PC-3 (cell line): Measurements from ENCODE around the gene TBX6. TPM values are rescaled to one million over a fixed set of nuclear protein-coding genes. Genes with fewer than 3 reads are reported as not detected.

Experiments used
- ATAC-seq: fragments of 200-7000 bp; cut with Tn5 transposase; 2 replicates; pipeline ENCODE4 v1.9.1; 2020; ENCODE audit warnings: mild to moderate bottlenecking, moderate library complexity
- BruUV-seq: library from RNA; stranded (reverse); fragments of 400-500 nt; replicated peaks from 2 replicates; lab custom pipeline; 2021; lab: Mats Ljungman, UMichigan
- CTCF ChIA-PET: fragments of 300-600 bp; sonication (Branson Sonifier 250); formaldehyde crosslinking; loops from one replicate; lab custom pipeline; 2022; ENCODE audit warnings: antibody characterized with exemption; lab: Charles Lee
- POLR2A ChIA-PET: fragments of 300-600 bp; sonication (Branson Sonifier 250); formaldehyde crosslinking; loops from one replicate; lab custom pipeline; 2022; ENCODE audit warnings: antibody characterized with exemption; ENCODE audit not compliant: unreplicated experiment; lab: Charles Lee
- DNase-seq: peaks from one replicate; pipeline ENCODE4 v3.0.0-alpha.2; 2015
- H2AFZ ChIP-seq: fragments of 300-600 bp; sonication (generic); 2 replicates; pipeline ENCODE4 v1.6.0; 2016; ENCODE audit warnings: antibody characterized with exemption, low read length
- H3F3A ChIP-seq: fragments of 300-600 bp; sonication (generic); one replicate; pipeline ENCODE4 v1.6.0; 2017; ENCODE audit warnings: antibody characterized with exemption, low read length, control low read depth, mild to moderate bottlenecking; ENCODE audit not compliant: unreplicated experiment
- H3K27ac ChIP-seq: fragments of 300-600 bp; sonication (generic); 2 replicates; pipeline ENCODE4 v1.5.1; 2016; ENCODE audit warnings: mild to moderate bottlenecking, low read length
- H3K27me3 ChIP-seq: fragments of 300-600 bp; sonication (generic); 2 replicates; pipeline ENCODE4 v1.6.1; 2016; ENCODE audit warnings: low read length, mixed read lengths
- H3K36me3 ChIP-seq: fragments of 300-600 bp; sonication (generic); 2 replicates; pipeline ENCODE4 v1.6.1; 2016; ENCODE audit warnings: low read depth, mixed run types, low read length, mixed read lengths
- H3K4me1 ChIP-seq: fragments of 300-600 bp; sonication (generic); 2 replicates; pipeline ENCODE4 v1.5.1; 2016; ENCODE audit warnings: low read length; ENCODE audit not compliant: insufficient read depth
- H3K4me2 ChIP-seq: fragments of 300-600 bp; sonication (generic); 2 replicates; pipeline ENCODE4 v1.6.0; 2016; ENCODE audit warnings: low read length
- H3K4me3 ChIP-seq: fragments of 300-600 bp; sonication (generic); 2 replicates; pipeline ENCODE4 v1.5.1; 2016; ENCODE audit warnings: mild to moderate bottlenecking, low read length, mixed read lengths
- H3K79me2 ChIP-seq: fragments of 300-600 bp; sonication (generic); 2 replicates; pipeline ENCODE4 v1.6.1; 2017; ENCODE audit warnings: low read length, mixed read lengths
- H3K9ac ChIP-seq: fragments of 300-600 bp; sonication (generic); 2 replicates; pipeline ENCODE4 v1.6.0; 2016; ENCODE audit warnings: mild to moderate bottlenecking, low read length
- H3K9me2 ChIP-seq: fragments of 300-600 bp; sonication (generic); replicated peaks from 2 replicates; pipeline ENCODE4 v1.6.1; 2016; ENCODE audit warnings: mixed run types, low read length, mixed read lengths
- H3K9me3 ChIP-seq: fragments of 300-600 bp; sonication (generic); 2 replicates; pipeline ENCODE4 v1.6.1; 2016; ENCODE audit warnings: low read length, mixed read lengths
- H4K20me1 ChIP-seq: fragments of 300-600 bp; sonication (generic); 2 replicates; pipeline ENCODE4 v1.6.1; 2016; ENCODE audit warnings: low read length, mixed read lengths
- EZH2 ChIP-seq: fragments of 300-600 bp; sonication (generic); IDR thresholded peaks from one replicate; pipeline ENCODE4 v1.6.1; 2017; ENCODE audit warnings: antibody characterized with exemption, mild to moderate bottlenecking, low read length; ENCODE audit not compliant: unreplicated experiment
- EZH2phosphoT487 ChIP-seq: fragments of 300-600 bp; sonication (generic); IDR thresholded peaks from 2 replicates; pipeline ENCODE4 v1.6.1; 2018; ENCODE audit warnings: mild to moderate bottlenecking, antibody characterized with exemption, low read length, borderline replicate concordance
- intact Hi-C: fragments of 100-400 bp; cut with micrococcal nuclease; formaldehyde crosslinking; loops from 2 replicates; pipeline ENCODE4 v1.9.0; 2023
- total RNA-seq: library from RNA; depleted of rRNA; stranded (reverse); fragments of >200 nt; gene quantifications from 2 replicates; pipeline ENCODE4 v1.2.3, GENCODE V29; 2014
- TF ChIP-seq, protein P1 (sequence below): fragments of 300-600 bp; sonication (generic); conservative IDR thresholded peaks from 2 replicates; pipeline ENCODE4 v1.5.1; 2017; ENCODE audit warnings: antibody characterized with exemption, low read depth, mild to moderate bottlenecking, low read length

Gene TBX6
- total RNA-seq, 1 experiment from 2014 or later = 1.1 TPM

DNA sequence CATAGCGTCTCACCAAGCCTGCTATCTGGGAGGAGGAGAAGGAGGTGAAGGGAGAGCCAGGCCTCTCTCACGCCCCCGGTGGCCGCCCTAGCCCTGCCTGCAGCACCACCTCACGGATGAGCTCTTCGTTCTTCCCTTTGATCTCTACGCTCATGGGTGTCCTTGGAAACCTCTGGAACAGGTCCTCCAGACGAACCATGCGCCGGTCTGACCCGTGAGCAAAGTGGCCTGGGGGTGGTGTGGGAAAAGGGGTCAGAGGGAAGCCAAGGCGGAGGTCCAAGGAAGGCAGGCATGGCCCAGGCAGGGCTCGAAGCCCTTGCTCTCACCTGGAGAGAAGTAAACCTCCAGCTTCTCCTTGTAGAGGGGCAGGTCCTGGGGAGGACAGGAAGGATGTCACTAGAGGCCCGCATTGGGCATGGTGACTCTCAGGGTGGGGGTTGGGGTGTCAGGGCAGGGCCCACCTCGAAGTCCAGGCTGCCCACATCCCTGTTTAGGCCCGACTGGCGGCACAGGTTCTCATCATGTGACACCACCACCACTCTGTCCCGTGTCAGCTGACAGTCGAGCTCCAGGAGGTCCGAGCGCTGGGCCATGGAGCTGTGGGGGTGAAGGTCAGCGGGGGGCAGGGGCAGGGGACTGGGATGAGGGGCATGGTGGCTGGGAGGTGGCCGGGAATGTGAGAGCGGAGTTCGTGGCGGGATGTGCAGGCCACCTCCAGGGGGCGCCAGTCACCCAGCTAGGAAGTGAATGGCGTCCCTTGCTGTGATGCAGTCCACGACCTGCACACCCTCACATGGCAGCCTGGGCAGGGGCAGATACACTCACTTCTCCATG lies 20.7 kb upstream of the TBX6 start:
- H3K27me3 ChIP-seq = no peaks in the 10 kb centered on the region
- TF ChIP-seq, protein P1, sequence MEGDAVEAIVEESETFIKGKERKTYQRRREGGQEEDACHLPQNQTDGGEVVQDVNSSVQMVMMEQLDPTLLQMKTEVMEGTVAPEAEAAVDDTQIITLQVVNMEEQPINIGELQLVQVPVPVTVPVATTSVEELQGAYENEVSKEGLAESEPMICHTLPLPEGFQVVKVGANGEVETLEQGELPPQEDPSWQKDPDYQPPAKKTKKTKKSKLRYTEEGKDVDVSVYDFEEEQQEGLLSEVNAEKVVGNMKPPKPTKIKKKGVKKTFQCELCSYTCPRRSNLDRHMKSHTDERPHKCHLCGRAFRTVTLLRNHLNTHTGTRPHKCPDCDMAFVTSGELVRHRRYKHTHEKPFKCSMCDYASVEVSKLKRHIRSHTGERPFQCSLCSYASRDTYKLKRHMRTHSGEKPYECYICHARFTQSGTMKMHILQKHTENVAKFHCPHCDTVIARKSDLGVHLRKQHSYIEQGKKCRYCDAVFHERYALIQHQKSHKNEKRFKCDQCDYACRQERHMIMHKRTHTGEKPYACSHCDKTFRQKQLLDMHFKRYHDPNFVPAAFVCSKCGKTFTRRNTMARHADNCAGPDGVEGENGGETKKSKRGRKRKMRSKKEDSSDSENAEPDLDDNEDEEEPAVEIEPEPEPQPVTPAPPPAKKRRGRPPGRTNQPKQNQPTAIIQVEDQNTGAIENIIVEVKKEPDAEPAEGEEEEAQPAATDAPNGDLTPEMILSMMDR = peak; percentile 55
- TF ChIP-seq EZH2 (no peak), EZH2phosphoT487 (no peak)
- H3K9me3 ChIP-seq = no peaks in the 10 kb centered on the region
- no peak overlapping the region for H2AFZ ChIP-seq
- BruUV-seq = no TSS peak
- H3K9ac ChIP-seq = no peak overlapping the region
- CTCF ChIA-PET = interaction anchor here (0.6 kb wide), 1 partner anchor 66 kb away, joined by 3 read pairs; no protein-coding TSS in a partner anchor
- POLR2A ChIA-PET = no interaction called here
- peaks cover 11% of the 10 kb centered on the region for H3K4me1 ChIP-seq
- no peaks in the 10 kb centered on the region for H3F3A ChIP-seq
- H3K9me2 ChIP-seq = no peaks in the 10 kb centered on the region
- no peak overlapping the region for H3K4me3 ChIP-seq
- DNase-seq (peak; percentile 32), ATAC-seq (peak; percentile 45)
- H3K27ac ChIP-seq = no peak overlapping the region
- H3K4me2 ChIP-seq = no peak overlapping the region
- intact Hi-C loops = no loop called here
- H3K79me2 ChIP-seq = no peaks in the 10 kb centered on the region
- H4K20me1 ChIP-seq = no peaks in the 10 kb centered on the region
- H3K36me3 ChIP-seq = no peaks in the 10 kb centered on the region

DNA sequence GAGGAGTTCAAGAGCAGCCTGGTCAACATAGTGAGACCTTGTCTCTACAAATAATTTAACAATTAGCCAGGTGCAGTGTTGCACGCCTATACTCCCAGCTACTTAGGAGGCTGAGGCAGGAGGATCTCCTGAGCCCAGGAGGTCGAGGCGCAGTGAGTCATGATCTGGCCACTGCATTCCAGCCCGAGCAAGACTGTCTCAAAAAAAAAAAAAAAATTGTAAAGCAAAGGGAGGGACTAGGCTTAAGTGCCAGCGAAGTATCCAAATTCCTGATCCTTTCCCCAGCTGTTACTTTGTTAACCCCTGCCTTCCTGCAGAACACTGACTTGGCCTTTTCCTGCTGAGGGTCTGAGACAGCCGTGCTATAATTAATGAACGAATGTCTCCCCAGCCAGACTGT lies 18.9 kb upstream of the TBX6 start:
- ChIA-PET CTCF (interaction anchor here (0.6 kb wide), 1 partner anchor 72 kb away, joined by 4 read pairs; no protein-coding TSS in a partner anchor), POLR2A (no interaction called here)
- H3K4me1 ChIP-seq = peaks cover 11% of the 10 kb centered on the region
- H3K9ac ChIP-seq = no peak overlapping the region
- DNase-seq = no peak
- H3F3A ChIP-seq = no peaks in the 10 kb centered on the region
- no peaks in the 10 kb centered on the region for H3K9me2 ChIP-seq
- H3K4me2 ChIP-seq = no peak overlapping the region
- no peak for ATAC-seq
- intact Hi-C loops = no loop called here
- H3K27ac ChIP-seq = no peak overlapping the region
- TF ChIP-seq, protein P1 = no peak
- TF ChIP-seq EZH2 = no peak
- TF ChIP-seq EZH2phosphoT487 = no peak
- no peaks in the 10 kb centered on the region for H4K20me1 ChIP-seq
- H3K36me3 ChIP-seq = no peaks in the 10 kb centered on the region
- H3K9me3 ChIP-seq = no peaks in the 10 kb centered on the region
- H3K4me3 ChIP-seq = no peak overlapping the region
- BruUV-seq = no TSS peak
- no peaks in the 10 kb centered on the region for H3K27me3 ChIP-seq
- no peak overlapping the region for H2AFZ ChIP-seq
- H3K79me2 ChIP-seq = no peaks in the 10 kb centered on the region
